IPS-20b (cell line): ENCODE data around the gene SPAG17.

Experiments
- H3K27ac ChIP-seq: one replicate; pipeline ENCODE4 v1.5.1; 2013; ENCODE audit warnings: low read length
- H3K27me3 ChIP-seq: 2 replicates; pipeline ENCODE4 v1.6.1; 2013; ENCODE audit warnings: mild to moderate bottlenecking, low read length, inconsistent platforms; ENCODE audit not compliant: insufficient read depth
- H3K36me3 ChIP-seq: 2 replicates; pipeline ENCODE4 v1.6.1; 2013; ENCODE audit warnings: low read depth, mild to moderate bottlenecking, inconsistent platforms, low read length, moderate library complexity; ENCODE audit not compliant: insufficient read depth
- H3K4me1 ChIP-seq: 2 replicates; pipeline ENCODE4 v1.6.1; 2013; ENCODE audit warnings: mild to moderate bottlenecking, control low read depth, inconsistent platforms, low read length, moderate library complexity; ENCODE audit not compliant: insufficient read depth
- H3K4me3 ChIP-seq: 2 replicates; pipeline ENCODE4 v1.5.1; 2013; ENCODE audit warnings: mild to moderate bottlenecking, low read length, inconsistent platforms
- H3K9ac ChIP-seq: 2 replicates; pipeline ENCODE4 v1.6.1; 2013; ENCODE audit warnings: low read depth, mild to moderate bottlenecking, inconsistent platforms, low read length, moderate library complexity
- H3K9me3 ChIP-seq: 2 replicates; pipeline ENCODE4 v1.6.1; 2013; ENCODE audit warnings: mild to moderate bottlenecking, low read depth, low read length, inconsistent platforms; ENCODE audit not compliant: insufficient read depth

SPAG17 gene

GRCh38 chr1:118159569-118159968 is 25.5 kb downstream of the SPAG17 start:
- Histone ChIP-seq H3K27ac (no peak overlapping the region), H3K27me3 (no peaks in the 10 kb centered on the region), H3K36me3 (no peaks in the 10 kb centered on the region), H3K4me3 (no peak overlapping the region), H3K9ac (no peak overlapping the region), H3K4me1 (no peaks in the 10 kb centered on the region), H3K9me3 (no peaks in the 10 kb centered on the region)

GRCh38 chr1:118158924-118159323 is 26.1 kb downstream of the SPAG17 start:
- Histone ChIP-seq H3K4me1 (no peaks in the 10 kb centered on the region), H3K36me3 (no peaks in the 10 kb centered on the region), H3K27ac (no peak overlapping the region), H3K27me3 (no peaks in the 10 kb centered on the region), H3K9me3 (no peaks in the 10 kb centered on the region), H3K4me3 (no peak overlapping the region), H3K9ac (no peak overlapping the region)

GRCh38 chr1:118157506-118157905 is 27.5 kb downstream of the SPAG17 start:
- Histone ChIP-seq H3K27ac (no peak overlapping the region), H3K9me3 (no peaks in the 10 kb centered on the region), H3K36me3 (no peaks in the 10 kb centered on the region)

DNA sequence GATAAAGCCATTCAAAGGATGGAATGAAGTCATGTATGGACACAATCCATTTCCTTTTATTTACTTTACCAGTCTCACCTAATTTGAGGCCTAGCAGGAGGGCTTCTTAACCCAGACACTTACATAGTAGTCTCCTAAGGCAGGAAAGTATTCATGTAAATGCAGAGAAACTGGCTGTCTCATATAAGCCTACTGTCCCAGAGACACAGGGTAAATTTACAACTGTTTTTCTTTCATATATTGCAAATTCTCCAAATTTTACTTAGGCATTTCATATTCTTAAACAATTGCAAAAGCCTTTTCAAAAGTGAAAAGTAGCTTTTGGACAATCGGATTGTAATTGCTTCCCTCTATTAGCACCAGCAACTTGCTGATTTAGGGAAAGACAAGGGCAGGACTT is 29.9 kb downstream of the SPAG17 start:
- Histone ChIP-seq H3K9ac (no peak overlapping the region), H3K27me3 (no peaks in the 10 kb centered on the region), H3K4me1 (no peaks in the 10 kb centered on the region), H3K27ac (no peak overlapping the region), H3K4me3 (no peak overlapping the region), H3K36me3 (no peaks in the 10 kb centered on the region), H3K9me3 (no peaks in the 10 kb centered on the region)

More at GRCh38 chr1:118157506-118157905, 27.5 kb downstream of the SPAG17 start:
- no peak overlapping the region for H3K9ac ChIP-seq
- H3K27me3 ChIP-seq, result no peaks in the 10 kb centered on the region
- H3K4me1 ChIP-seq, result no peaks in the 10 kb centered on the region
- no peak overlapping the region for H3K4me3 ChIP-seq

DNA sequence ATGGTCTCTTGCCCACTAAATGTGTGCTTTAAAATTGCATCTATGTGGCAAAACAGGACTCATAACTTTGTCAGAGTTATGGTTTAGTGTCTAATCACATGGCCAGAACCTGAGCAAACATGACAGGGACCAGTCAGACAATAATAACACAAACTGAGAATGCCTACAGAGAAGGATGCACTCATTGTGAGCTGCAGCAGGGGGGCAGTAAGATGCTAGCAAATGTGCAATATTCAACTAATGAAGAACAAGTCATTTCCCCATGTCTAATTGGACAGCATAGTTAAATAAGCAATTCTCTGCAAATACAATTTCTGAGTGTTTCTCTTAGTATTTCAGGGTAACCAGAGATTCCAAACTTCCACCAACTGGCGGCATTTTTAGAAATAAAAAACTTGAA is 30.8 kb downstream of the SPAG17 start:
- no peaks in the 10 kb centered on the region for H3K9me3 ChIP-seq
- no peaks in the 10 kb centered on the region for H3K27me3 ChIP-seq
- H3K4me1 ChIP-seq, result no peaks in the 10 kb centered on the region
- no peak overlapping the region for H3K9ac ChIP-seq
- no peak overlapping the region for H3K27ac ChIP-seq
- H3K4me3 ChIP-seq, result no peak overlapping the region
- H3K36me3 ChIP-seq, result no peaks in the 10 kb centered on the region

DNA sequence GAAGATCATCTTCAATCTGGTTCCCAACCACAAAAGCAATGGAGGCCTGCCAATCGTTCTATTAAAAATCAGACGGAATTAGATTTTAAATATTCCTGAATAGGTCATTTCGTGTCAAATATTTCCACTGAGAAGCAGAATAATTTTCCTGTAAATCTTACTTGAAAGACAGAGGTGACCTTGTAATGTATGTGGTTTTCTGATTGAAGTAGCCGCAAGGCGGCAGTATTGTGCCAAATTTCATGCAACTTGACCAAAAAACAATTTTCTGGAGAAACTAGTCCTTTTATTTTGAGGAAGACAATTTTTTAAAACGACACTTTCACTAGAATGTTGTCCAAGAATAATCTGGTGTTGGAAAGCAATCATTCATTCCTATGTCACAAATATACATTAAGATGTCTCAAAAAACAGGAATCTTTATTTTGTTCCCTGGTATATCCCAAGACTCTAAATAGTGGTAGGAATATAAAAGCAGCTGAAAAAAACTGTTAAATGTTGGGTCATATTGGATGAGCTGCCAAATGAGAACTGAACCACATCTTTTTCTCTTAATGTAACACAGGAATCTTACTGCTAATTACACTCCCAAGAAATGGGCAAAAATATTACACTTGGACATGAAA is 33.6 kb downstream of the SPAG17 start:
- Histone ChIP-seq H3K9ac (no peak overlapping the region), H3K4me3 (no peak overlapping the region), H3K9me3 (no peaks in the 10 kb centered on the region), H3K36me3 (no peaks in the 10 kb centered on the region), H3K4me1 (no peaks in the 10 kb centered on the region), H3K27ac (no peak overlapping the region), H3K27me3 (no peaks in the 10 kb centered on the region)

DNA sequence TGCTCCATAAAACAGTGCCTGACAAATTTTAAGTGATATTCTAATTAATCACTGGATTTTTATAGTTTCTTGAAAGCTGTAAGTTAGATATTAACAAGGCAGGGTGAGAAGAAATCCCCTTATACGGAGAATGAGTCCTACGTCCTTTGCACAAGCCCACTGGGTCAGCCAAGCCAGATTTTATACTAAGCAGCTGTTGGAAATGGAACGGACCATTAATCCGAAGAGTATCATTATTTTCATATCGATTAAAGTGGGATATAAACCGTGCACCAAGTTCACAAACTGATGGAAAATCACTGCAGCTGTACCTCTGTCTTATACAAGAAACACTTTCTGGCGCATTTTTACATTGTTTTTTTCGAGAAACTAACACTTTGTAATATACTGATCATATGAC is 35.2 kb downstream of the SPAG17 start:
- Histone ChIP-seq H3K9ac (no peak overlapping the region), H3K4me3 (no peak overlapping the region), H3K4me1 (no peaks in the 10 kb centered on the region), H3K27me3 (no peaks in the 10 kb centered on the region), H3K36me3 (no peaks in the 10 kb centered on the region), H3K27ac (no peak overlapping the region), H3K9me3 (no peaks in the 10 kb centered on the region)

DNA sequence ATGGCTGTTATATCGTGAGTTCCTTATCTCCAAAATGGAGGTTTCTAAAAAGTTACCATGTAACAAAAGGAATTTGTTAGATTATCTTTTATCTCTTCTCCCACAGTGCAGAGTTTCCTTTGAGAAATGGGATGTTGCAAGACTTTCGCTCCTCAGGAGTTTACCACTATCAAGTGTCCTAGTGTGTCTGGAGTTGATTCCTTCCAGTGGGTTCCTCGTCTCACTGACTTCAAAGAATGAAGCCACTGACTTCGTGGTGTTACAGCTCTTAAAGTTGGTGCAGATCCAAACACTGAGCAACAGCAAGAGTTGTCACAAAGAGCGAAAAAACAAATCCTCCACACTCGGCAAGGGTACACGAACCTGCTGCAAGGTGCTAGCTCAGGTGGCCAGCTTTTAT is 37.0 kb downstream of the SPAG17 start:
- H3K27me3 ChIP-seq, result no peaks in the 10 kb centered on the region
- no peaks in the 10 kb centered on the region for H3K9me3 ChIP-seq
- no peak overlapping the region for H3K9ac ChIP-seq
- peaks cover 3% of the 10 kb centered on the region; the same call in 1 of the 2 replicates for H3K4me1 ChIP-seq
- no peaks in the 10 kb centered on the region for H3K36me3 ChIP-seq
- no peak overlapping the region for H3K4me3 ChIP-seq
- no peak overlapping the region for H3K27ac ChIP-seq

DNA sequence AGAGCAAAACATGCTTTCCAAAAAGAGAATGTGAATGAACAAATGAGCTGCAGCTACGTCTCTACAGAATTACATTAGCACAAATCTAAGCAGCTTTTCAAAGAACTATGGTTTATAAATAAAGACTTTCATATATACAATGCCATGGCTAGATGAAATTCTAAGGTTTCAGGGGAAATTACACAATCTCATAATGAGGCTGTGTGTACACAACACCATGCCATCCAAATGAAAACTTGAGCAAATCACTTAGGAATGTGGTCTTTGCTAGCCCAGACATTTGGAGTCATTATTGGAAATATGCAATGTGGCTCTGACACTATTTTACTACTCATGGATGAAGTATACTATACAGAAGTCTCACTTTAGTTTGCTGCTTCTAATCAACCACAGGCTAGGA is 37.5 kb downstream of the SPAG17 start:
- H3K4me3 ChIP-seq, result no peak overlapping the region
- H3K9ac ChIP-seq, result no peak overlapping the region
- no peaks in the 10 kb centered on the region for H3K27me3 ChIP-seq
- no peak overlapping the region for H3K27ac ChIP-seq
- no peaks in the 10 kb centered on the region for H3K9me3 ChIP-seq
- H3K36me3 ChIP-seq, result no peaks in the 10 kb centered on the region
- H3K4me1 ChIP-seq, result peaks cover 3% of the 10 kb centered on the region; the same call in 1 of the 2 replicates

DNA sequence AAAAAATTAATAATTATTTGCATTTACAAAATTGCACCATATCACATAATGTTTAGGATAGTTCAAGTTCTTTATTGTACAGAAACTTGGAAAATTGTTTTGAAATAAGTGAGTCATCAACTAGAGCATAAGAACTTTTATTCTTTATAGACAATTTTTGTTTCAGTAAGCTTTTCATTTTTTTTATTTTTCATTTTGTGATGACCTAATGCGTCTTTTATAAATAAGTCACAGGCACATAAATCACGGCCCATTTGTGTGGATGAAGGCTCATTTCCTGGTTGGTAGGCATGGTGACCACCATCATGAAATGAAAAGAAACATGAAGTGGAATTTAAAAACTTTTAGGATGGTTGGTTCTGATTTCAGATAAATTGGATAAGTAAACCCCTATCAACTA is 39.3 kb downstream of the SPAG17 start:
- H3K9me3 ChIP-seq, result no peaks in the 10 kb centered on the region
- no peak overlapping the region for H3K9ac ChIP-seq
- H3K36me3 ChIP-seq, result no peaks in the 10 kb centered on the region
- no peak overlapping the region for H3K4me3 ChIP-seq
- no peaks in the 10 kb centered on the region for H3K27me3 ChIP-seq
- no peak overlapping the region for H3K27ac ChIP-seq
- peaks cover 3% of the 10 kb centered on the region; the same call in 1 of the 2 replicates for H3K4me1 ChIP-seq

DNA sequence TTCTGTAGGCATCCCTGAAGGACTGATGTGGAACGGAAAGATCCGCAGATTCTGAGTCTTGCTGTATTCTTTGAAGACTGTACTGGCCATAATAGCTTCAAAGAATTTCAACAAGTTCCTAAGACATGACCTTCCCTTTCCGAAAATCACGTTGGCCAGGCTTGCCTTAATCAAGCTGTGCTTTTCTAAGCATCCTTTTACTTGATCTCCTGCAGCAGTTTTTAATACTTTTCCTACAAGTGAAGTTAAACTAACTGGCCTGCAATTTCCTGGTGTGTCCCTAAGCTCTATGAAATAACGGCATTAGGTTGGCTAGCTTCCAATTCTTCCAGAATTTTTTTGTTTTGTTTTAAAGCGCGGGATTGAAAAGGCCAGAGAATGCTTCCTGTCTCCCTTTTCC is 40.3 kb downstream of the SPAG17 start:
- Histone ChIP-seq H3K9me3 (no peaks in the 10 kb centered on the region), H3K36me3 (no peaks in the 10 kb centered on the region), H3K4me1 (peaks cover 3% of the 10 kb centered on the region; the same call in 1 of the 2 replicates), H3K27ac (no peak overlapping the region), H3K4me3 (no peak overlapping the region), H3K27me3 (no peaks in the 10 kb centered on the region), H3K9ac (no peak overlapping the region)

GRCh38 chr1:118143831-118144230 is 41.2 kb downstream of the SPAG17 start:
- no peak overlapping the region for H3K4me3 ChIP-seq
- H3K9me3 ChIP-seq, result no peaks in the 10 kb centered on the region
- H3K4me1 ChIP-seq, result peaks cover 3% of the 10 kb centered on the region; the same call in 1 of the 2 replicates
- no peak overlapping the region for H3K9ac ChIP-seq
- no peak overlapping the region for H3K27ac ChIP-seq
- H3K27me3 ChIP-seq, result no peaks in the 10 kb centered on the region
- H3K36me3 ChIP-seq, result no peaks in the 10 kb centered on the region
